ENCODE measurements around the gene ENPP6.

The ENPP6 gene

DNA sequence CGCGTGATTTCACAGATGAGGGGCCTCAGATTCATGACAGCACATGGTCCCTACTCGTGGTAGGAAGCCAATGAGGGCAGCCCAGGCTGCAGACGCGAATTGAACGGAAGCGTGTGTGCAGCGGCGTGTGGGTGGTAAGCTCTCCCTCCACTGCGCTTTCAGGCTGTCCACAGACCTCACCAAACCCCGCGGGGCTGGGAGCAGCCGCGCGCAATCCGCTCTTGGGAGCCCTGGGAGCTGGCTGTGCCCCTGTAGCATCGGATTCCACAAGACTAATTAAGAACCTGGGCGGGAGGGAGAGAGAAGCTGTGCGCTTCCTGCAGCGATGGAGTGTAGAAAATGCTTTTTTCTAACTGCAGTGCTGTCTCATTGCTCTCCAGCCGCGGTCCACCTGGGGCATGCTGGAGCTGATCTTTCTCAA is 177.7 kb downstream of the ENPP6 start:
- Histone ChIP-seq H3K27me3 (ENCODE audit: insufficient read depth, low read length) (no peaks in the 10 kb centered on the region), H3K27ac (ENCODE audit: low read depth, low read length, poor library complexity, severe bottlenecking) (no peak overlapping the region), H3K36me3 (ENCODE audit: insufficient read depth, low read length) (no peaks in the 10 kb centered on the region), H3F3A (ENCODE audit: insufficient read depth, low read length) (no peaks in the 10 kb centered on the region), H3K9ac (ENCODE audit: low read length) (no peak overlapping the region), H3K9me3 (ENCODE audit: low read length) (no peaks in the 10 kb centered on the region), H4K20me1 (ENCODE audit: insufficient read depth, low read length) (no peaks in the 10 kb centered on the region), H2AFZ (ENCODE audit: low read length) (no peak overlapping the region), H3K4me2 (ENCODE audit: low read length) (no peak overlapping the region), H3K4me3 (ENCODE audit: low read depth, low read length, poor library complexity, severe bottlenecking) (no peak overlapping the region), H3K4me1 (ENCODE audit: insufficient read depth, low read length, severe bottlenecking) (no peaks in the 10 kb centered on the region), H3K9me2 (ENCODE audit: low read depth, low read length) (no peaks in the 10 kb centered on the region), H3K79me2 (ENCODE audit: insufficient read depth, low read length) (no peaks in the 10 kb centered on the region)
- TF ChIP-seq, protein P1, sequence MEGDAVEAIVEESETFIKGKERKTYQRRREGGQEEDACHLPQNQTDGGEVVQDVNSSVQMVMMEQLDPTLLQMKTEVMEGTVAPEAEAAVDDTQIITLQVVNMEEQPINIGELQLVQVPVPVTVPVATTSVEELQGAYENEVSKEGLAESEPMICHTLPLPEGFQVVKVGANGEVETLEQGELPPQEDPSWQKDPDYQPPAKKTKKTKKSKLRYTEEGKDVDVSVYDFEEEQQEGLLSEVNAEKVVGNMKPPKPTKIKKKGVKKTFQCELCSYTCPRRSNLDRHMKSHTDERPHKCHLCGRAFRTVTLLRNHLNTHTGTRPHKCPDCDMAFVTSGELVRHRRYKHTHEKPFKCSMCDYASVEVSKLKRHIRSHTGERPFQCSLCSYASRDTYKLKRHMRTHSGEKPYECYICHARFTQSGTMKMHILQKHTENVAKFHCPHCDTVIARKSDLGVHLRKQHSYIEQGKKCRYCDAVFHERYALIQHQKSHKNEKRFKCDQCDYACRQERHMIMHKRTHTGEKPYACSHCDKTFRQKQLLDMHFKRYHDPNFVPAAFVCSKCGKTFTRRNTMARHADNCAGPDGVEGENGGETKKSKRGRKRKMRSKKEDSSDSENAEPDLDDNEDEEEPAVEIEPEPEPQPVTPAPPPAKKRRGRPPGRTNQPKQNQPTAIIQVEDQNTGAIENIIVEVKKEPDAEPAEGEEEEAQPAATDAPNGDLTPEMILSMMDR (IDR thresholded peaks at IDR 0.05; ENCODE audit: low read length): no peak
- no peak for TF ChIP-seq EZH2 (IDR thresholded peaks at IDR 0.05; ENCODE audit: borderline replicate concordance, low read length)
